Putamen (tissue), 1 donor: ENCODE results near the gene FOSL2.

ENCODE experiments used
- DNase-seq: peaks from one replicate; pipeline ENCODE4 v3.0.0-alpha.2; 2016; ENCODE audit warnings: low spot score

Gene FOSL2

DNA sequence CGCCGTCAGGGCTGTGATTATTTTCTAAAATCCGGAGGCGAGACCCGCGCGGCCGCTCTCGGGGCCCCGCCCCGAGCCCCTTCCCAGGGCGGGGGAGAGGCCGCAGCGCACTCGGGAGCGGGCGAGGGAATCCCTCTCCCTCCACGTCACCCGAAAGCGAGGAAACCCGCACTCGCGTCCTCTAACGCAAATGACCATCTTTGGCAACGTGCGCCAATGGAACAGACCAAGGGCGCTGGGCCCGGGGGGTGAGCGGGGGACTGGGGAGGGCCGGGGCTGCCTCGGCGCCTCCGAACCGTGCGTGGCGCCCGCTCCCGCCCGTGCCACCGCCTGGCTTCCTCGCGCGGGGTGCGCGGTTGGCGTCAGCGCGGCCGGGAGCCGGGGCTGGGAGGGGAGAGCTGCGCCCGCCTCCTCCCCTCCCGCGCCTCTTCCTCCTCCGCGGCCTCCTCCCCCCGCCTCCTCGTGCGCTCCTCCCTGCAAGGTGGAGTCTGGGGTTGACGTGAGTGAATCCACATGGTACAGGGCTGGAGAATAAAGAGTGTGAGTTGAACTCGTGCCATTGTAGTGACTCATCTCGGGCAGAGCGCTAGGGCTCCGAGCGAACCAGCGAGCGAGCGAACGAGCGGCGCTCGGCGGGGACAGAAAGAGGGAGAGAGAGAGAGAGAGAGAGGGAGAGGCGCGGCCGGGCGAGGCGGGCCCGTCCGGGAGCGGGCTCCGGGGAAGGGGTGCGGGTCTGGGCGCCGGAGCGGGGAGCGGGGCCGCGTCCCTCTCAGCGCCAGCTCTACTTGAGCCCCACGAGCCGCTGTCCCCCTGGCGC lies at the start of gene FOSL2:
FOSL2 (plus strand) TSS at position 562 of the 817 bp plus-strand sequence. CDS start 863 bp downstream, outside the sequence.
- DNase-seq, result peak; percentile 92

DNA sequence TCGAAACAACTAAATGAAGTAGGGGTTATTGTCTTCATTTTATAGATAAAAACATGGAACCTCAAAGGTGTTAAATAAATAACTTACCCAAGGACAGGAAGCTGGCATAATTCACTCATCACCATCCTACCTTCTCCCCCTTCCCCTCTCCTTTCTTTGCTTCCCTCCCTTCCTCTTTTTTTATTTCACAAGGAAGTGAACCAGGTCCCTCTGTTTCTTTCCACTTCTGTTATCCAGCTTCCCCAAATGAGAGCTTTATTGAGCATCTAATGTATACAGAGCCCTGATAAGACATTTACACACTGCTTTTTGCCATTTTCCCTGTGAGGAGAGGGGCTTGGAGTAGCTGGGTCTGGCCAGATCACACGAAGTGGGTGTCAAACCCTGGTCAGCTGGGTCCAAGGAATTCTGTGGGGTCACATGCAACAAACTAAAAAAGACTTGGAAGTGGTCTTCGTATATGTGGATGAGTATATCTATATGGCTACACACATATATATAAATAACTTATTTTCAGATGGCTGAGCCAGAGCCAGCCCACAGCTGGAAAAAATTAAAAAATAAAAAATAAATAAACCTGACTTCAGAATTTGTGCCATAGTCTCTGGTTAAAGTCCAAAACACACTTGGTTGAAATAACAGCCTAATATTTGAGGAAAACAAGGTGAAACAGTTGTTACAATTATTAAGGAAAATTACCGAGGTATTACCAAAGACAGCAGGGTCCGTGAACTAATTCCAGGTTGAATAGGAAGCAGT lies 49.3 kb upstream of the FOSL2 start:
- DNase-seq, result no peak

DNA sequence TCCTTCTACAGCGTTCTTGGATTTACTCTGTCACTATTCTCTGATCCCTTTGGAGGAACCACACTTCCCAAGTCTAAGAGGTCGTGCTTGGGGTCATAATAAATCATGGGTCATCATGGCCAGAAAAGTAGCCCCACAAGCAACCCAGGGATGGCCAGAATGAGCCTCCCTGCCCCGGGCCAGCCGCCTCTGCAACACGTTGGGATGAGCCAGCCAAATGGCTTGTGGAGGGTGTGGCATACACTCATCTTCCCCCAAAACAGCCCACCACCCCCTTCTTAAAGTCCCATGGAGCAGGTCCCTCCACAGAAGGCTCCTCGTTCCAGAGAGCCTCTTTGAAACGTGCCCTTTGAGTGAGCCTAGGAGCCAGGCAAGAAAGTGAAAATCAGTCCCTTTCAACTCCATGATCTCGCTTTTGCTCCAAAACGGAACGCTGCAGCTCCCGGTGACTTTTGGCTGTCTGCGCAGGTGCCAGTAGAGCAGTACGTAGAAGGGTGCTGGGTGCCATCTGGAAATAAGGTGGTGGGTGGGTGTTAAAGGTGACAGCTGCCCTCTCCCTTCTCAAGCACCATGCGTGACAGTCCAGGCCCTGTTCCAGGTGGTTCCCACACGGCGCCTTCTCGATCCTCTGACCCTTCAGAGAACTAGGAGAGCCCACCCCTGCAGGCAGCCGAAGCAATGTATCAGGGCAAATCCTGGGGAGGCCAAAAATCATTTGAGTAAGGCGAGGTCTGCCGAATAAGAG lies 48.5 kb upstream of the FOSL2 start:
- DNase-seq, result no peak

DNA sequence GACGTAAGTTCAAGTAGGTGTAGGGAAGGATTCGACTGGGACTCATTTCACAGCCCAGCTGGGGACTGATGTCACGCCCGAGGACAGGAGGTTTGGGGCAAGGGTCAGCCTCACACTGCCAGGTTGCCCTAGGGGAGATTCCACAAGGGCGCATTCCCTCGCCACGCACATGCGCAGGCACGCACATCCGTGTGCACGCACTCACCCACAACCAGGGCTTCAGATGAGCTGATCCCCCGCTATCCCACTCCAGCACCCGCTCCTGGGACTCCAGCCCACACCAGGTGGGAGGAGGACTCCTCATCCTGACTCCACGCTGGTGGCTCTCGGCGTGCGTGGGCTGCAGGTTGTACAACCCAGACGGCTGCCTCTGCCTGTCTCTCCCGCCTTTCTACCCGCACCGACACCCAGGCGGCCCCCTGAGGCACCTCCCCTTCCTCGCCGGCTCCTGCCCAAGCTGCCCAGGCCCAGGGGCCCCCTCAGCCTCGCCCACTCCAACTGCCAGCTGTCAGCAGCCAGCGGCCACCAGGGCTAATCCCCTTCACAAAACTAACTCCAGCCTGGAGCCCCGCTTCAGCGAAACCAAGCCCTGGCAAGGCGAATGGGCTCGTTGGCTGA lies 47.8 kb upstream of the FOSL2 start:
- no peak for DNase-seq

DNA sequence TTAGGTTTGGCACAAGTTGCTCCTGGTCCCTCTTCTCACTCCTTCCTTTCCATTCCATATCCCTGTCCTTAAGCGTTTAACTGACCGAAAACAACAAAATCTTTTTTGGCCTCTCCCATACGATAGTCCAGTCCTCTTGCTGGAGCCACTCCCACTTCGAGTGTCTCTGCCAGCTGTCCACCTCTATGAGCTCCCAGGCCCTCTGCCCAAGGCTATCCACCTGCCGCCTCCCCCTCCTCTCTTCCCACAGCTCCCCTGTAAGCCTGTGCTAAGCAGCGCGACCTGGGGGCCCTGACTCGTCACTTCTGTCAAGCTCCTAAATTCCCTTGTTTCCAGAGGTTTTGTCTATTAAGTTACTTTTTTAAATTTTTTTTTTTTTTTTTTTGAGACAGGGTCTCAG lies 47.0 kb upstream of the FOSL2 start:
- no peak for DNase-seq

DNA sequence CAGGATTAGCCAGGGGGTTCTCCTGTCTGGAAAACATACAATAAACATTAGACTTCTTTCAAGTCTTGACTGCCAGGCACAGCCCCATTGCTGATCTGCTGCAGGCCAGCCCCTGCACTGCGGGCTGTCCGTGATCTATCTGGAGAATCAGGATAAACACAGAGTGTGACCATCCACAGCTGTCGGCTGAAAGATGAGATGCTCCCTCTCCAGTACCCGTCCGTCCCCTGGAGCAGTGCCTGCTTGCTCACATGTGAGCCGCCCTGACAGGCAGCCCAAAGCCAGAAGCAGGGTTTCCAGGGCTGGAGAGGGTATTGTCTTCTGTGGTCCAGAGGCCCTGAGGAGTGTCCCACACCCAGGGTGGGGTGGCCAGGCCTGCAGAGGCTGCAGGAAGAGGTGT lies 46.1 kb upstream of the FOSL2 start:
- DNase-seq, result no peak

DNA sequence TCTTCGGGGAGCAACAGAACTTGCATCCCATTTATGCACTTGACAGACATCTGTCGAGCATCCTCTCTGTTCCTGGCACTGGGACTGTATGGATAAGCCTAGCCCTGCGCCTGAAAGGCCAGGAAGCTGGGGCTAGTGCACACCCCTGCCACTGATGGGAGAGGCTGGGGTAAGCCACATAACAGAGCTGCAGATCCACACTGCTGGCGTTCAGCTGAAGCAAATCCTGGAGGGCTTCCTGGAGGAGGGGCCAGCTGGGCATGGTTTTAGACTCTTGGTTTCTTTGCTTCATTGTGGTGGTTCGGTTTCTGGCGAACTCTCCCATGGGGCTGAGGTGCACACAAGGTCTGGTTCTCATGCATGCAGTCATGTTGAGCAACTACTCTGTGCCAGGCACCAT lies 45.5 kb upstream of the FOSL2 start:
- DNase-seq, result no peak

DNA sequence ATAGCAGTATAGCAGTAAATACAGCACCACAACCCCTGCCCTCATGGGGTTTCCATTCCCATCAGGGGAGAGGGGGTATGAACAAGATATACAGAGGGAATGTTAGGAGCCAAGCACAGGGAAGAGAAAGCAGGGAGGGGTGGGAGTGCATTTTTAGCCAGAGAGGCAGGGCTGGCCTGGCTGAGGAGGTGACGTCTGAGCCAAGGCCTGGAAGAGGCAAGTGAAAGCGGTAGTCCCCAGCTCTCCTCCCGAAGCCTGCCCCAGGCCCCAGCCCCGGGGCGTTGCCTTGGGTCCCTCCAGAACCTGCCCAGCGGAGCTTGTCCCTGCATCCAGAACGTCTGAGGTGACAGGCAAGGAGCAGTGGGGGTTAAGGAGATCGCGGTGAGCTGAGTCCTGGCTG lies 45.1 kb upstream of the FOSL2 start:
- DNase-seq, result no peak

DNA sequence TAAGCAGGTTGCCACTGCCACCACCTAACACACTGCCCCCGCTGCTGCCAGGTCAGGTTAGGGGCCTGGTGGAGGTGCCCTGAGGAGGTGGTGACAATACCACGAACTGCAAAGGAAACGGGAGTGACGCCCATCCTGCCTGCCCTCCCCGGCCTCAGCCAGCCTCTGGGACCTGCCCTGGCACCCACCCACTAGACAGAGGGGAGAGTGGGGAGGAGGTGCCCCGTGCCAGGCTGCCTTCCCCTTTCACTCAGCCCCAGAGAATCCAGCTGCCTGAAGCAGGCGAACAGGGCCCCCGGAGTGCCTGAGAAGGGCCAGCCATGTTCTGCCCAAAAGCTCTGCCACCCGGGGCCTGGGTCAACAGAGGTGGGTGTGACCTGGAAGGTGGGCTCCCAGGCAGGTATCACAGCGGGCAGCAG lies 44.5 kb upstream of the FOSL2 start:
- no peak for DNase-seq

DNA sequence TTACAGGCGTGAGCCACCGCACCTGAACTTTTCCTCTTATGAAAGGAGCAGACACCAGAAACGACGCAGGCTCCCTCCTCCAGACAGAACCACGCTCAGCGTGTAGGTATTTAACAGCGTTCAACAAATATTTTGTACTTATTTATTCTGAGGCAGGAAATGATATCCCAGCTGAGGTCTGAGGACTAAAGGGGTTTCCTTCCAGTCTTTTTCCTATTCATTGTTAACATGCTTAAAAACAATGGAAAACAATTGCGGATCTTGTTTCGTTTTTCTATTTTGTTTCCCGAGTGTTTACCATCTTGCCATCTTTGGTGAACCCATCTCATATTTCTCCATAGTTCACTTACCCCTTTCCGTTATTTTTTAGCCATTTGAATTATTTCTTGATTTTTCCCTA lies 43.7 kb upstream of the FOSL2 start:
- no peak for DNase-seq

DNA sequence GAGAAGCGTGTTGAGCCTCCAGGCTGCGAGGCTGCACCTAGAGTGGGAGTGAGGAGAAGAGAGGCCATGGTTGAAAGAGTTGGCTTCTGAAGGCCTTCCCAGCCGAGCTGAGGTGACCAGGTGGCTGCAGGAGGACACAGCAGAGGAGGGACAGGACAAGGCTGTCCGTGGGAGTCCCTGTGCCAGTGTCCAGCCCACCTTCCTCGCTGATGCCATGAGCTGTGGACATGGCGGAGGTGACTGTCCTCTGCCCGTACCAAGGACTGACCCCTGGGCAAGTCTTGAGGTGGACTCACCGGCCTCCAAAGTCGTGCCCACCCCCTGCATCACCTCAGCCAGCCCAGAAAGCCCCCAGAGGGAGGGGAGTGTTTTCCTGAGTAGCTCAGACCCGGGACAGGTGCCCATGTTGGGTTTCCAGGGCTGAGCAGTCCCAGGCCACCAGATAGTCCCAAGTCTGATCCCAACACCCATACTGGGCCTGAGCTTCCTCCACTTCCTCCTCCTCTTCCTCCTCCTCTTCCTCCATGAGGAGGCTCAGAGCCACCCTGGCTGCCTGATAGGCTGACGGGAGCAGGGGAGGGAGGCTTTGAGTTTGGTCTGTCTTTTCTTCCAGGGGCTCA lies 43.0 kb upstream of the FOSL2 start:
- no peak for DNase-seq

DNA sequence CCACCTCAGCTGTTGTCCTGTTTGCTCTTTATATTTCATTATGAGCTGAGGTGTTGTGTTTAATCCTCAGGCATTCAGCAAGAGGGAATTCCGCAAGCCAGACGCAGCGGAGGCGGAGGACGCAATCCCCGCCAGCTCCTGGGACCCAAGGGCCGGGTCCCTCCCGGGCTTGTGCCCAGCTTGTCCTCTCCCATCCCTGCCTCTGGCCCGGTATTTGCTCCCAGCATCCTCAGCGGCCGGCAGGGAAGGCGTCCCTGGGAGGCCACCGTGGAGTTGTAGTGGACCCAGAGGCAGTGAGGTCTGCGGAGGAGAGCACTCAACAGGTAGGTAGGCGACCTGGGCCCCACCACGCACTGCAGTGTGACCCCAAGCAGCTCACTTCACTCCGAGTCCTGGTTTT lies 42.5 kb upstream of the FOSL2 start:
- no peak for DNase-seq

DNA sequence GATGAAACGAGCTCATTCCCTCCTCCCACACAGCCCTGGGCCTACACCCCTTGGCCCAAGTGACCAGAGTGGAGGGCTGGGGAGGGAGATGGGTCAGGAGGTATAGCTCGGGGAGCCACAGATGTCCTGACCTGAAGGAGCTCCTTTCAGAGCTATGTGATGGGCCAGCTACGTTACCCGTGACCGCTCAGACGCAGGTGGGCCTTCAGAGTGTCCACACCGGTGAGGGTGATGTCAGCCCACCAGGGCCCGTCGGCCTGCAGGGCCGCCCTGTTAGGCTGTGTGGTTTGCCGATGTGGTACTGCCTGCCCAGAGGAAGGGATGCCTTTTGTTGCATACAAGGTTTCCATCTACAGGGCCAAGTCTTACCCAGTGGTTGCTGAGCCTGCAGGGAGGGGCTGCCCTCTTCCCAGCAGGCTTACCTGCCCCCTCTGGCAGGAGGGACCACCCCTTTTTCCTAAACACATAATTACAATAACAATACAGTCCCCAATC lies 41.8 kb upstream of the FOSL2 start:
- DNase-seq, result no peak

DNA sequence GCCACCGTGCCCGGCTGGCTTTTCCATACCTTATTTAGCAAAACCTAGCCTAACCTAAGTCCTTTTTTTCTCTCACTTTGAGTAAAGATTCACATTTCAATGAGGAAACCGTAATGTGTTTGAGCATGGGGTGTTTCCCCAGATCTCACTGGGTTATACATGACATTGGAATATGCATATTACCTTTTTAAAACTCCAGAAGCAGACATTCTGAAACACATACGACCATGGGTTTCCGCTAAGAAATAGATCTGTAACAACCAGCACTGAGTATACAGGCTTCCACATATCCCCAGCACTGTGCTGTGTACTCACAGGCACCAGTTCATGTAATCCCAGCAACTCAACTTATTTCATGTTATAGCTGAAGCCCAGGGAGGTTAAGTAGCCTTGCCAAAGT lies 41.0 kb upstream of the FOSL2 start:
- DNase-seq, result no peak

DNA sequence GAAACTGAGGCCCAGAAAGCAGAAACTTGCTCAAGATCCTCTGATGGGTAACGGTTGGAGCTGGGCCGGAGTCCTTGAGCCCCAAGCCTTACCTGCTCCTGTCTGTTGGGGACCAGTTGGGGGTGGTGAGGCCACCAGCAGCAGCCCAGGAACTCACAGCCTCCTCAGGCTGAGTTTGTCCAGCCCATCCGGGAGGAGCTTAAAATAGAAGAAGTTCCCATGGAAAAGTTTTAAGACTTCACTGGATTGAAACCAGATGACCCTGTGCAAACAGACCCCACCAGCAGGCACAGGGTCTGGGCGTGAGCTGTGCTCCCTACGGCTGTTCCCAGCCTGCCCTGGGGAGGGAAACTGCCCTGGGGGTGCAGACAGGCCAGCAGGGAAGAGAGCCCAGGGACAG lies 40.6 kb upstream of the FOSL2 start:
- no peak for DNase-seq

DNA sequence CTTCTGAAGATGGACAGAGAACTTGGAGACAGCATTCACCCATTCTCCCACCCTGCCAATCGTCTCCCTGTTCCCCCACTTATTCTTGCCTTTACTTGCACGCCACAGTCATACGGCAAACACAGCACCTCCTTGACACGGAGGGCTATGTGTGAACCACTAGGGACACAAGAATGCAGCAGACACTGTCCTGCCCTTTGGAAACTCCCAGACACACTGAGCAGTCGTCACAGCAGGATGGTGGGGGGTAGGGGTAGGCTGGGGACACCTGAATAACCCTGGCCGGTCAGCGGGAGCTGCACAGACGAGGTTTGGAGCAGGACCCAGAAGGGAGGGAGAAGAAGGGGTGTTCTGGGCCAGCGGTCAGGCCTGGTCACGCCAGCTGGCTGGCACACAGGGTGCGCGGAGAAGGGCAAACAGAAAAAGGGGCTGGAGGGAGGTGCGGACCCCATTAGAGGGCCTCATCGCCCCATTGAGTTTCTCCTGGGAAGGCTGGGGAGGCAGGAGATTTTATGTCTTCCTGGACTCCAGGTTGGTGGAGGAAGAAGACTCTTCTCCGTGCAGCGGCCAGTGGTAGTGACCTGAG lies 40.0 kb upstream of the FOSL2 start:
- no peak for DNase-seq

DNA sequence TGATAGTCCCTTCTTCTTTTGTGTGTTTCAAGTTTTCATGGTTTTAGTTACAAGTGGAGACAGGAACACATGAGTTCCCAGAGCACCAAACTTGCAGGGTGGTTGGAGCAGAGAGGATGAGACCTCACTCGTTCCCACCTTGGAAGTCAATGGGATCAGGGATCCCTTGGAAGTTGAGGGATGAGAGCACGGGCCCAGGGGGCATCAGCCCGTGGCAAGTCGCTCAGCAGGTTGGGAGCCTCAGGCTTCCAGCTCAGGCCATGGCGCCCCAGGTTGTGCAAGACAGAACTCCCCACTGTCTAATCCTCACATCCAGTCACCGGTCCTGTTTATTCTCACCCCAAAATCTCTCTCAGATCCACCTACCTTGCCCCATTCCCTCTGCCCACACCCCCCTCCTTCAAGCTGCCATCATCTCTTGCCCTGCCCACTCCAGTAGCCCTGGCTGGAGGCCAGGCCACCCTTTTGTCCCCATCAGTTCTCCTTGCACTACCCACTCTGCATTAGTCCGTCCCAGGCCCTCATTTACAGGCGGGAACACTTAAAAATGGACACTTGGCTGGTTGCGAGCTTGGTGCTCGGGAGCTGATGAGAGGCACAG lies 37.6 kb upstream of the FOSL2 start:
- no peak for DNase-seq

DNA sequence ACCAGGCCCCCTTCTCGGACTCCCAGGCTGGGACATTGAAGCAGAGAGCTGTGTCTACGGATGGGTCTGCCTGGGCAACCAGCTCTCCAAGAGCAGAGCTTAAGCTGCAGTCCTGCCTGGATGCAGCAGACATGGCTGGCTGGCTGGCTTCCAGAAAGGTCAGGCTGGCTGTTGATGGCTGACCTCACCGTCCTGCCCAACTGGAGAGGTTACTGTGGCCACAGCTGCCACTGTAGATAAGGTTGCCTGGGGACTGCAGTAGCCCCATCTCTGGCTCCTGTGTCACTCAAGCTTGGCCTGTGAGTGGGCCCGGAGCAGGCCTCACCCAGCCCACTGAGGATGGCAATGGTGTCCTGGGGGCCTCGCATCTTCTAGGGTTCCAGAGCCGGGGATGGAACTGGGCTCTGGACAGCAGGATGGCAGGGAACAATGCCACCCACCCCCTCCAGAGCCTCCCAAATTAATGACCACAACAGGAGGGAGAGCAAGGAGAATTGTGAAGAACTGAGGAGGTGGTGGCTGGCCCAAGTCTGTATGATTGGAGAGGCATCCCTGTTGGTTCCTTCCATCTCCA lies 37.0 kb upstream of the FOSL2 start:
- no peak for DNase-seq

DNA sequence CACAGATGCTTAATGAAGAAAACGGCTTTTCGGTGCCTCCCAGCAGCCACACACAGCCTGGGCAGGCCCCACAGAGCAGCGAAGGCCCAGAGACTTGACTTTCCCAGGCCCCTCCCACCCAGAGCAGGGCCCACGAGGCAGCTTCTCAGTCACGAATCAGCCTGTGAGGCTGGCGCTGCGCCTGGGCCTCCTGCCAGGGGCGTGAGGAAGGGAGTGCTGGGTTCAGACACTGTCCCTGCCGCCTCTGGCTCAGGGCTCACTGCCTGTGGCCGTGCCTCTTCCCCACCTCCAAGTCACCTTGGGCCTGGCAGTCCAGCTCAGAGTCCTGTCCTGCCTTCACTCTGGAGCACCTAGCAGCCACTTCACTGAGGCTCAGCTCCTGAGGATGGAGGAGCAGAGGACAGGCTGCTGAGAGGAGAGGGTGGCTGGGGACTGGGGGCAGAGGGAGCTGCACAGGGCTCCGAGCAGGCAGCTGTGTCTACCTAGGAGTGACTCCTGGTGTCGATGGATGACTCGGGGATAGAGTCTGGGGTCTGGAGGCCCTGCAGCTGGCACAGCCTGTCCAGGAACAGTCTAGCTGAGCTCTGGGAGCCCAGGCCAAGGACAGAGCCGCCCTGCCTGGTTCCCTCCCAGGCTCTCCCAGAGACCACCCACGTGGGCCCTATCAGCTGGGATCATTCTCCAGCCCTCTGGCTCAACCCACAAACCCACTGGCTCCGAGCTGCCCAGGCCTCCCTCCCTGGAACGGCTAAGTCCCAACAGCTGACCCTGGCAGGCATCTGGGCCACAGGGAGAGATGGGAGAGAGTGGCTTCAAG lies 36.4 kb upstream of the FOSL2 start:
- no peak for DNase-seq

DNA sequence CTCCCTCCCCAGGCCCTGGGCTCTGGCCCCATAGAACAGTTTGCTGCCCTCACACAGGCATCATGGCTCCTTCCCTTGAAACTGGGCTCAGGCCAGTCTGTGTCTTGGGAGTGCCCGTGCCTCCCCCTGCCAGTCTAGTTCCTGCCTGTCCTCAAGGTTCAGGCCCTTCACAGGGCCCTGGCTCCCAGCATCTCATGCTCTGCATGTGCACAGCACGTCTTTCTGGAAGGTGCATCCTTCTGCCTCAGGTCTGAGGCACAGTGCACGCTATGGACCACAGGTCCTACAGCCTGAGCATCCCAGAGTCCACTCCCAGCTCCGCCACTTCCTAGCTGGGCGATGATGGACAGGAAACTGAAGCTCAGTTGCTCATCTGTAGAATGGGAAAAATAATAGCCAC lies 35.6 kb upstream of the FOSL2 start:
- DNase-seq, result no peak
